HG02884 (cell line): Measurements from ENCODE around the gene TRAPPC3.

Experiments
- ATAC-seq: cut with Tn5 transposase; IDR thresholded peaks from one replicate; pipeline ENCODE4 v1.9.1; 2021; ENCODE audit warnings: mild to moderate bottlenecking, moderate library complexity; ENCODE audit not compliant: unreplicated experiment

The TRAPPC3 gene

GRCh38 chr1:36128126-36128904 lies 21.0 kb downstream of the TRAPPC3 start:
- ATAC-seq, result no peak

DNA sequence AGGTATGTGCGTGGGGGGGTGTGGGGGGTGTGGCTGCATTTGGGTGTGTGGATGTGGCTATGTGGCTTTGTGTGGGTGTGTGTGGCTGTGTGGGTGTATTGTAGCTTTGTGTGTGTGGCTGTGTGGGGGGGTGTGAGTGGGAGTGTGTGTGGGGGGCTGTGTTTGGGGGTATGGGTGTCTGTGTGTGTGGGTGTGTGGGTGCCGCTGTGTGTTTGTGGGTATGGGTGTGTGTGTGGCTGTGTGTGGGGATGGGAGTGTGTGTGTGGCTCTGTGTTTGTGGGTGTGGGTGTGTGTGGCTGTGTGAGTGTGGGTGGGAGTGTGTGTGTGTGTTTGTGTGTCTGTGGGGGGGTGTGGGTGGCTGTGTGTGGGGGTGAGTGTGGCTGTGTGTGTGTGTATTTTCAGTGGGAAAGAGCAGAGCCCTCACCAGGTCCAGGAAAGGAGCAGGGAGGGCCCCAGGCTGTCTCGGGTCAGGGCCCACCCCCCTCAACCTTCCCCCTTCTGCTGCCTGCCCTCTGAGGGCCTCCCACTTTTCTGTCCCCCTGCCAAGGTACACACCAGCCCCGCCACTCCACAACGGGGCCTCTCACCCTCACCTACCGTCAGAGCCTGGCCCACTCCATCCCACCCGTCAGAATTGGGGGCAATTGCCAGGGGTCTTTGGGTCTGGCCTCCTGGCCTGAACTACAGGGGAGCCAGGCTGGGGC lies 22.3 kb downstream of the TRAPPC3 start:
- no peak for ATAC-seq

DNA sequence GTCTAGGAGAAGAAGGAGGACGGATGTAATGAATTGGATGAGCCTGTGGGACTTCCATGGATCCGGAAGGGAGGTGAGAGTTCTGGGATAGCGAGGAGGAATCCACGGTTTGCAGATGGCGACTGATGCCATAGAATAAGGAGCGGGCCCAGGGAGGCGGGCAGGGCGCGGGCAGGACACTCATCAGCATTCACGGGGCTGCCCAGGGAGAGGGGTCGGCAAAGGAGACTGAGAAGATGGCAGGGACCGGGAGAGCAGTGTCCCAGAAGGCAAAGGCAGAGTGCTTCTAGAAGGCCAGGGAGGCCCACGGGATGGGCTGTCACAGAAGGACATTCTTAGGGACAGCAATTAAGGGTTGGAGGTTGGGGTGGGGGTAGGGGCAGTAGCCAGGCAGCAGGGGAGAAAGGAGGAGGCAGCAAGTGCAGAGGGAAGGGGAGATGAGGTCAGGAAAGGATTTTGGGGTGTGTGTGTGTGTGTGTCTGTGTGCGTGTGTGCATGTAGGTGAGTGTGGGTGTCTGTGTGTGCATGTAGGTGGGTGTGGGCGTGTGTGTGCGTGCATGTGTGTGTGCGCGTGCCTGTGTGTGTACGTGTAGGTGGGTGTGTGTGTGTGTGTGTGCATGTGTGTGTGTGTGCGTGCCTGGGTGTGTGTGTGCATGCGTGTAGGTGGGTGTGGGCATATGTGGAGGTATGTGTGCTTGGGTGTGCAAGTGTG lies 23.1 kb downstream of the TRAPPC3 start:
- no peak for ATAC-seq

GRCh38 chr1:36125129-36125991 lies 23.9 kb downstream of the TRAPPC3 start, which contains the start of gene COL8A2:
COL8A2 (minus strand) TSS chr1:36125222; CDS start chr1:36100242, 24,980 bp downstream.
- no peak for ATAC-seq

- no peak for ATAC-seq
These were observed 24.7 kb downstream of the TRAPPC3 start for GRCh38 chr1:36124404-36125128.

DNA sequence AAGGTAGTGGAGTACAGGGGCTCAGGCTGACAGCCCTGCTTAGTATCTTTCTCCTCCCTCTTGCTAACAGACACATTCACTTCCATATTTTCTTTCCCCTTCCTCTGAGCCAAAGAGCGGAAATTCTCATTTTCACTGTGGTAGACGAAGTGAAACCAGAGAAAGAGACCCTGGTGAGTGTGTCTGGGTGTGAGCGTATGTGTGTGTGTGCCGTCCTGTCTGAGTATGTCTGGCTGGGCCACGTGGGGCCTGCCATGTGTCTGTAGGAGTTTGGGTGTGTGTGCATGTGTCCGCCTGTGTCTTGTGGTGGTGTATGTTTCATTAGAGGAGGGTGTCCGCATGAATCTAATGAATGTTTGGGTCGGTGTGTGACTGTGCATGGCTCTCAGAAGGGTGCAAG lies 25.9 kb downstream of the TRAPPC3 start:
- ATAC-seq, result no peak

GRCh38 chr1:36122062-36123030 lies 26.9 kb downstream of the TRAPPC3 start:
- ATAC-seq, result no peak

DNA sequence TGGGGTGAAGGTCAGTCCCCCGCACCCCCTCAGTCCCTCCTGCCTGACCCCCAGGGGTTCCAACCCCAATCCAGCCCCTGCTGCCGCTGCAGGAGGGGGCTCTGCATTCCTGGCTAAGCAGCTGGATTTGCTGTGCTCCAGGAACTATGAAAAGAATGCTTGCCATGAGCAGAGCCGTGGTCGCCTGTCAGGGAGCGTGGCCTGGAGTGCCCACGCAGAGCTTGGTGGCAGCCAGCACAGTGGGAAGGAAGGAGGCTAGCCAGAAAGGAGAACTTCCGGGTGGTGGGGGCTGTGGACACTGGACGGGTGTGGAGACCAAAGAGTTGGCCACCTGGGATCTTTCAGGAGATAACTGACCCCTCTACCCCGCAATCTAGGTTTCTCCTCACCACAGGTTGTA lies 29.8 kb downstream of the TRAPPC3 start:
- ATAC-seq, result no peak

DNA sequence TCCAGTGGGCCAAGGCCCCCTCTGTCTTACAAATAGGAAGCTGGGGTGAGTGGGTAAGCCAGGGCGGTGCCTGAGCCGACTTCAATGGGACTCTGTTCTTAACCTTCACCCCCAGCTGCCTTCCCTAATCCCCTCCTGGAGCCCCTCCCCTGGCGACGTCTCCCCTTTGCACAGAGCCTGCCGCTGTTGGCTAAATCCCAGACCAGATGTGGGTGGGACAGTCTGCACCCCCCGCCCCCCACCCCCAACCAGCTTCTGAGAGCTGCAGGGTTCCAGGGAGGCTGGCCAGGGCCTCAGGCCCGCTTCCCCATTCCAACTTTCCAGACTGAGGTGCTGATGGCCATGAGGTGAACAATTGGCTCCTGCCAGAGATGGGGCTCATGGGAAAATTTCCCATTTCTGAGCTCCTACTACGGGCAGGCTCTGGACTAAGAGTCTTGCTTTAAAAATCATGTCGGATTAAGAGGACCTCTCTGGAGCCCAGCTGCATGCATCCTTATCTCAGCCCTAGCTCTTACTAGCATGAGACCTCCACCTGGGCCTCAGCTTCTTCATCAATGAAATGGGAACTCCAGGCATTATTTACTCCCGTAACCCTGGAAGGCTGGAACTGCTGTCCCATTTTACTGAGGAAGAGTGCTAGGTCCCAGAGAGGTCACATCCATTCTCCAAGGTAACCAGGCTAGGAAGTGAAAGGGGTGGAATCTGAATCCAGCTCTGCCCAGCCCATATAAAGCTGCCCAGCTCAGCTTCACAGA lies 30.7 kb downstream of the TRAPPC3 start:
- ATAC-seq, result no peak

GRCh38 chr1:36116901-36117300 lies 32.4 kb downstream of the TRAPPC3 start:
- ATAC-seq, result no peak

GRCh38 chr1:36115931-36116330 lies 33.4 kb downstream of the TRAPPC3 start:
- ATAC-seq, result no peak

- ATAC-seq, result no peak
These were observed 34.1 kb downstream of the TRAPPC3 start for GRCh38 chr1:36115200-36115669.

DNA sequence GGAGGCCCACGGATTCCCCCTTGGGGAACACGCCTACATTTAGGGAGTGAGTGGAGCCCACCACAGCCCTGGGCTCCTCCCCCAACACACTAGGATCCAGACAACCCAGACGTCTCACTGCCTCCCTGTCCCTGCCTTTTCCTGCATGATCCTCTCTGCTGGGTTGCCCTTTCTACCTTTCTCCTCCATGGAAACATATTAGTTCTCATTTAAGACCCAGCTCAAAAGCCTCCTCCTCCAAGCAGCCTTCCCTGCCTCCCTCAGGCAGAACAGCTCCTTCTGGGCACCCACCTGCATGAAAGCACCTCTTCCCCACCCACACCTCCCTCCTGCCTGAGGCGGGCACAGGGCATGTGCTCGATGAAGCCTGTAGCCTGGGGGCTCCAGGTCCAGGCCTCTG lies 34.9 kb downstream of the TRAPPC3 start:
- ATAC-seq, result no peak

GRCh38 chr1:36112823-36113222 lies 36.5 kb downstream of the TRAPPC3 start:
- no peak for ATAC-seq

- no peak for ATAC-seq
These were observed 38.1 kb downstream of the TRAPPC3 start for GRCh38 chr1:36111151-36111550.

- no peak for ATAC-seq
These were observed 40.1 kb downstream of the TRAPPC3 start for GRCh38 chr1:36109041-36109679.

GRCh38 chr1:36108314-36108713 lies 41.0 kb downstream of the TRAPPC3 start:
- no peak for ATAC-seq

- no peak for ATAC-seq
These were observed 41.9 kb downstream of the TRAPPC3 start for GRCh38 chr1:36107394-36107793.
